HUES6 (cell line): ENCODE data around the gene PPARG.
"Not testable (repeated sequence)": the region's sequence is repeated elsewhere in the genome, so short reads cannot be mapped to it uniquely, and the experiment has no call there.

Experiments
- H3K27ac ChIP-seq: 2 replicates; pipeline ENCODE4 v1.7.0; 2013; ENCODE audit warnings: low read depth, mild to moderate bottlenecking, low read length, inconsistent platforms
- H3K27me3 ChIP-seq: 2 replicates; pipeline ENCODE4 v1.6.1; 2013; ENCODE audit warnings: low read length; ENCODE audit not compliant: control insufficient read depth, insufficient read depth
- H3K36me3 ChIP-seq: 2 replicates; pipeline ENCODE4 v1.6.1; 2013; ENCODE audit warnings: low read length; ENCODE audit not compliant: control insufficient read depth, insufficient read depth
- H3K4me1 ChIP-seq: 2 replicates; pipeline ENCODE4 v1.6.1; 2013; ENCODE audit warnings: low read length; ENCODE audit not compliant: control insufficient read depth, insufficient read depth
- H3K4me3 ChIP-seq: 2 replicates; pipeline ENCODE4 v1.5.1; 2013; ENCODE audit warnings: low read depth, low read length
- H3K9ac ChIP-seq: one replicate; pipeline ENCODE4 v1.6.1; 2013; ENCODE audit warnings: mild to moderate bottlenecking, low read length
- H3K9me3 ChIP-seq: 2 replicates; pipeline ENCODE4 v1.6.1; 2013; ENCODE audit warnings: low read depth, low read length; ENCODE audit not compliant: control insufficient read depth, insufficient read depth

PPARG gene

GRCh38 chr3:12468276-12468675 is 179.4 kb downstream of the PPARG start:
- Histone ChIP-seq H3K27me3 (no peaks in the 10 kb centered on the region), H3K9me3 (no peaks in the 10 kb centered on the region), H3K4me3 (no peak overlapping the region), H3K4me1 (peaks cover 10% of the 10 kb centered on the region; the same call in 1 of the 2 replicates), H3K9ac (no peak overlapping the region), H3K36me3 (no peaks in the 10 kb centered on the region), H3K27ac (no peak overlapping the region)

GRCh38 chr3:12468757-12469156 is 179.9 kb downstream of the PPARG start:
- peaks cover 10% of the 10 kb centered on the region; the same call in 1 of the 2 replicates for H3K4me1 ChIP-seq
- no peak overlapping the region for H3K27ac ChIP-seq
- no peak overlapping the region for H3K4me3 ChIP-seq
- H3K36me3 ChIP-seq: no peaks in the 10 kb centered on the region
- no peaks in the 10 kb centered on the region for H3K27me3 ChIP-seq
- no peaks in the 10 kb centered on the region for H3K9me3 ChIP-seq
- no peak overlapping the region for H3K9ac ChIP-seq

- not testable (repeated sequence) for H3K36me3 ChIP-seq, H3K9me3 ChIP-seq, H3K4me3 ChIP-seq, H3K4me1 ChIP-seq, H3K9ac ChIP-seq, H3K27ac ChIP-seq, H3K27me3 ChIP-seq
These were observed 180.4 kb downstream of the PPARG start for GRCh38 chr3:12469222-12469621.

- H3K9ac ChIP-seq: no peak overlapping the region
- H3K9me3 ChIP-seq: no peaks in the 10 kb centered on the region
- no peaks in the 10 kb centered on the region for H3K36me3 ChIP-seq
- no peaks in the 10 kb centered on the region for H3K27me3 ChIP-seq
- H3K4me1 ChIP-seq: peaks cover 10% of the 10 kb centered on the region; the same call in 1 of the 2 replicates
- H3K27ac ChIP-seq: no peak overlapping the region
- no peak overlapping the region for H3K4me3 ChIP-seq
These were observed 181.2 kb downstream of the PPARG start for GRCh38 chr3:12470111-12470510.

GRCh38 chr3:12470680-12471079 is 181.8 kb downstream of the PPARG start:
- H3K27ac ChIP-seq: no peak overlapping the region

GRCh38 chr3:12471241-12471640 is 182.4 kb downstream of the PPARG start:
- no peak overlapping the region for H3K4me3 ChIP-seq
- H3K36me3 ChIP-seq: no peaks in the 10 kb centered on the region
- H3K27me3 ChIP-seq: no peaks in the 10 kb centered on the region
- no peak overlapping the region for H3K27ac ChIP-seq
- no peak overlapping the region for H3K9ac ChIP-seq
- H3K4me1 ChIP-seq: peaks cover 10% of the 10 kb centered on the region; the same call in 1 of the 2 replicates
- no peaks in the 10 kb centered on the region for H3K9me3 ChIP-seq

More at GRCh38 chr3:12470680-12471079, 181.8 kb downstream of the PPARG start:
- H3K36me3 ChIP-seq: no peaks in the 10 kb centered on the region
- no peak overlapping the region for H3K4me3 ChIP-seq
- H3K9me3 ChIP-seq: no peaks in the 10 kb centered on the region
- H3K4me1 ChIP-seq: peaks cover 10% of the 10 kb centered on the region; the same call in 1 of the 2 replicates
- H3K9ac ChIP-seq: no peak overlapping the region
- no peaks in the 10 kb centered on the region for H3K27me3 ChIP-seq

- Histone ChIP-seq H3K9ac (no peak overlapping the region), H3K36me3 (no peaks in the 10 kb centered on the region), H3K4me3 (no peak overlapping the region), H3K9me3 (no peaks in the 10 kb centered on the region), H3K4me1 (peaks cover 10% of the 10 kb centered on the region; the same call in 1 of the 2 replicates), H3K27ac (no peak overlapping the region), H3K27me3 (no peaks in the 10 kb centered on the region)
These were observed 183.2 kb downstream of the PPARG start for GRCh38 chr3:12472000-12472610.

GRCh38 chr3:12472796-12473195 is 183.9 kb downstream of the PPARG start:
- Histone ChIP-seq H3K27ac (no peak overlapping the region), H3K4me1 (peaks cover 10% of the 10 kb centered on the region; the same call in 1 of the 2 replicates), H3K9ac (no peak overlapping the region), H3K27me3 (no peaks in the 10 kb centered on the region), H3K9me3 (no peaks in the 10 kb centered on the region), H3K4me3 (no peak overlapping the region), H3K36me3 (no peaks in the 10 kb centered on the region)

- Histone ChIP-seq H3K27me3 (no peaks in the 10 kb centered on the region), H3K36me3 (no peaks in the 10 kb centered on the region), H3K4me1 (peaks cover 10% of the 10 kb centered on the region; the same call in 1 of the 2 replicates), H3K9ac (no peak overlapping the region), H3K4me3 (no peak overlapping the region), H3K9me3 (no peaks in the 10 kb centered on the region), H3K27ac (no peak overlapping the region)
These were observed 184.6 kb downstream of the PPARG start for GRCh38 chr3:12473511-12473910.

- no peaks in the 10 kb centered on the region for H3K27me3 ChIP-seq
- H3K27ac ChIP-seq: no peak overlapping the region
- peaks cover 7% of the 10 kb centered on the region; the same call in 1 of the 2 replicates for H3K4me1 ChIP-seq
- no peaks in the 10 kb centered on the region for H3K36me3 ChIP-seq
- H3K9me3 ChIP-seq: no peaks in the 10 kb centered on the region
- H3K4me3 ChIP-seq: no peak overlapping the region
- H3K9ac ChIP-seq: no peak overlapping the region
These were observed 187.5 kb downstream of the PPARG start for GRCh38 chr3:12476238-12476897.

GRCh38 chr3:12477256-12477655 is 188.4 kb downstream of the PPARG start:
- H3K4me1 ChIP-seq: peaks cover 3% of the 10 kb centered on the region; the same call in 1 of the 2 replicates

More at GRCh38 chr3:12477256-12477655, 188.4 kb downstream of the PPARG start:
- Histone ChIP-seq H3K27ac (no peak overlapping the region), H3K9ac (no peak overlapping the region), H3K36me3 (no peaks in the 10 kb centered on the region), H3K9me3 (no peaks in the 10 kb centered on the region), H3K4me3 (no peak overlapping the region), H3K27me3 (no peaks in the 10 kb centered on the region)
